Spleen (tissue), 11 donors: ENCODE measurements around the gene TOX3. TPM values are rescaled to one million over a fixed set of nuclear protein-coding genes. Genes with fewer than 3 reads are reported as not detected.

ENCODE experiments used
- DNase-seq: peaks from one replicate; pipeline ENCODE4 v3.0.0-alpha.2; 2020
- H3K27ac ChIP-seq, 8 donors: fragments of 200-600 bp; sonication (generic) in 7 of 8; 1 replicate in 4 of 8; 2 replicates in 4 of 8; pipeline versions ENCODE4 v1.5.0 to v1.8.0; 2016 to 2021; ENCODE audit warnings: inconsistent platforms in 4 of 8, mild to moderate bottlenecking in 4 of 8, moderate library complexity in 1 of 8
- H3K27me3 ChIP-seq, 7 donors: fragments of 200-600 bp; sonication (generic) in 6 of 7; replicated peaks in 1 of 7; 1 replicate in 4 of 7; 2 replicates in 3 of 7; pipeline versions ENCODE4 v1.5.0 to v1.8.0; 2016 to 2021; ENCODE audit warnings: inconsistent platforms in 3 of 7, mild to moderate bottlenecking in 1 of 7
- H3K36me3 ChIP-seq, 6 donors: fragments of 200-600 bp; sonication (generic) in 5 of 6; 1 replicate in 4 of 6; 2 replicates in 2 of 6; pipeline versions ENCODE4 v1.5.0 to v1.8.0; 2016 to 2021; ENCODE audit warnings: inconsistent platforms in 2 of 6
- H3K4me1 ChIP-seq, 6 donors: fragments of 200-600 bp; sonication (generic) in 5 of 6; 1 replicate in 3 of 6; 2 replicates in 3 of 6; pipeline versions ENCODE4 v1.5.0 to v1.8.0; 2016 to 2021; ENCODE audit warnings: inconsistent platforms in 3 of 6
- H3K4me3 ChIP-seq, 8 donors: fragments of 200-600 bp; sonication (generic) in 7 of 8; 1 replicate in 4 of 8; 2 replicates in 4 of 8; pipeline versions ENCODE4 v1.5.0 to v1.8.0; 2016 to 2021; ENCODE audit warnings: inconsistent platforms in 4 of 8, mild to moderate bottlenecking in 4 of 8, moderate library complexity in 2 of 8
- H3K9me3 ChIP-seq, 8 donors: fragments of 200-600 bp; sonication (generic) in 7 of 8; 1 replicate in 4 of 8; 2 replicates in 4 of 8; pipeline versions ENCODE4 v1.5.0 to v1.8.0; 2016 to 2021; ENCODE audit warnings: inconsistent platforms in 4 of 8
- POLR2A ChIP-seq, 3 donors: fragments of 450-650 bp; IDR thresholded peaks; one replicate each; pipeline ENCODE4 v1.5.1; 2017; ENCODE audit warnings: antibody characterized with exemption in 3 of 3, mild to moderate bottlenecking in 1 of 3
- POLR2AphosphoS5 ChIP-seq, 3 donors: sonication (generic); formaldehyde crosslinking; IDR thresholded peaks; one replicate each; pipeline ENCODE4 v1.5.1; 2017; ENCODE audit warnings: antibody characterized with exemption in 3 of 3
- WGBS, 5 donors: extraction: QIAGEN DNeasy Blood & Tissue Kit in 3 of 5; methylation state at CpG; one replicate each; pipeline versions ENCODE4 v1.1.5 to v1.1.7; 2013 to 2018; 5-methylcytosine and 5-hydroxymethylcytosine counted together
- intact Hi-C: fragments of 100-400 bp; cut with DNase I; formaldehyde crosslinking; loops from one replicate; pipeline ENCODE4 v1.15.0; 2023; ENCODE audit warnings: low total_unique reads
- polyA plus RNA-seq, 3 donors: library from polyadenylated mRNA; stranded (reverse); fragments of 200-250 nt; gene quantifications; one replicate each; pipeline ENCODE4 v1.2.1, GENCODE V29; 2013
- total RNA-seq, 7 donors: library from RNA; depleted of rRNA in 3 of 7; stranded (reverse); fragments of >200 nt in 3 of 7; fragmentation: NEBNext Ultra II Directional in 4 of 7; extraction: Animal tissue kit (Norgen Biotek cat#: 25700) in 4 of 7; gene quantifications; one replicate each; pipeline versions ENCODE4 v1.1.0 to v1.2.1, GENCODE V29; 2016 to 2021
- TF ChIP-seq, protein P1 (sequence below), 11 experiments: fragments of 200-600 bp in 7 of 11; fragments of 450-650 bp in 4 of 11; sonication (generic) in 4 of 11; IDR thresholded peaks in 8 of 11; conservative IDR thresholded peaks in 3 of 11; 1 replicate in 7 of 11; 2 replicates in 4 of 11; pipeline versions ENCODE4 v1.4.0 to v1.8.0; 2016 to 2021; ENCODE audit warnings: antibody characterized with exemption in 11 of 11, inconsistent platforms in 4 of 11, mild to moderate bottlenecking in 1 of 11
- donor health status: healthy with polysubstance abuse.
- donor health status: DM: no; HTN: no; CAD: no; lungs with moderate emphysema.
- donor health status: DM: no; HTN: no; CAD: no.
- donor health status: Bipolar disorder and iron deficiency.
- donor health status: healthy.
- donor health status: DM: no; HTN: no; CAD: no.
- donor health status: DM: yes; HTN: yes; CAD: no.

Gene TOX3
- total and polyA plus RNA-seq, 10 donors, result 0.03 to 0.11 TPM; not detected in 8

DNA sequence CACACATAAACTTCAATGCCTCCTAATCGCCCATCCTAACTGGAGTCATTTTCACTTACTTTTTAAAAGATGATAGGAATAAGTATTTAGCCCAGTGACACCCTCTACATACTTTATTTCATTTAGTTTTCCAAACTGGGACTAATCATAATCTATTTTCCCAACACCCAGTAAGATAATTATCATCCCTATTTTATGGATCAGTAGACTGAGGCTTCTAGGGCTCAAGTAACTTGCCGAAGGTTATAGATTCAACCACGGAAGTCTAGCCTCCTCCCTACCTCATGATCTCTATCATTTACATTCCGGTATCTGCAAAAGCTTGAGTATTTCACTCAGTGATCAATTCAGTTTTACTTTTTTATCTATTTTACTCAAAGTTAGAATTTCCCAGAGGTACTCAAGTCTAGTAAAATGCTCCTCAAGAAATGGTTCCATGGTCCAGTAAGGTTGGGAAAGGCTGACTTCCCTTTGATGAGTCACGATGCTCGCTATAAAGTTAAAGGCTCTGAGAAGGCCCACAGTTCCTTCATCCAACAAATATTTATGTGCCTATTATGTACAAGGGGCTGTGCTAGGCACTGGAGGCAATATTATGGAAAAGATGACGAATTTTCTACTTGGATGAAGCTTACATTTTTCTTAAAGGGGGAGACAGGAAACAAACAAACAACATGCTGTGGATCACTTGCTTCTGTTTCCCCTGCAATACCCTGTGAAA, 75.1 kb downstream of the TOX3 start:
- Histone ChIP-seq H3K4me1 (no peaks in the 10 kb centered on the region), H3K4me3 (no peak overlapping the region), H3K36me3 (no peaks in the 10 kb centered on the region), H3K27ac (no peak overlapping the region), H3K27me3 (no peaks in the 10 kb centered on the region), H3K9me3 (peaks cover 0 to 7% (median 0%) of the 10 kb centered on the region in 8 donors)
- DNase-seq, result no peak
- intact Hi-C loops, result no loop called here
- TF ChIP-seq POLR2A (IDR thresholded peaks at IDR 0.05) (no peak), POLR2AphosphoS5 (IDR thresholded peaks at IDR 0.05) (no peak)
- TF ChIP-seq, protein P1, sequence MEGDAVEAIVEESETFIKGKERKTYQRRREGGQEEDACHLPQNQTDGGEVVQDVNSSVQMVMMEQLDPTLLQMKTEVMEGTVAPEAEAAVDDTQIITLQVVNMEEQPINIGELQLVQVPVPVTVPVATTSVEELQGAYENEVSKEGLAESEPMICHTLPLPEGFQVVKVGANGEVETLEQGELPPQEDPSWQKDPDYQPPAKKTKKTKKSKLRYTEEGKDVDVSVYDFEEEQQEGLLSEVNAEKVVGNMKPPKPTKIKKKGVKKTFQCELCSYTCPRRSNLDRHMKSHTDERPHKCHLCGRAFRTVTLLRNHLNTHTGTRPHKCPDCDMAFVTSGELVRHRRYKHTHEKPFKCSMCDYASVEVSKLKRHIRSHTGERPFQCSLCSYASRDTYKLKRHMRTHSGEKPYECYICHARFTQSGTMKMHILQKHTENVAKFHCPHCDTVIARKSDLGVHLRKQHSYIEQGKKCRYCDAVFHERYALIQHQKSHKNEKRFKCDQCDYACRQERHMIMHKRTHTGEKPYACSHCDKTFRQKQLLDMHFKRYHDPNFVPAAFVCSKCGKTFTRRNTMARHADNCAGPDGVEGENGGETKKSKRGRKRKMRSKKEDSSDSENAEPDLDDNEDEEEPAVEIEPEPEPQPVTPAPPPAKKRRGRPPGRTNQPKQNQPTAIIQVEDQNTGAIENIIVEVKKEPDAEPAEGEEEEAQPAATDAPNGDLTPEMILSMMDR (IDR thresholded peaks at IDR 0.05 in 8 of 11, conservative IDR thresholded peaks at IDR 0.05 in 3 of 11), result no peak
- 71 to 85% (median 80%) methylated on average over 7 of the region's 7 CpGs for WGBS, 5 donors

DNA sequence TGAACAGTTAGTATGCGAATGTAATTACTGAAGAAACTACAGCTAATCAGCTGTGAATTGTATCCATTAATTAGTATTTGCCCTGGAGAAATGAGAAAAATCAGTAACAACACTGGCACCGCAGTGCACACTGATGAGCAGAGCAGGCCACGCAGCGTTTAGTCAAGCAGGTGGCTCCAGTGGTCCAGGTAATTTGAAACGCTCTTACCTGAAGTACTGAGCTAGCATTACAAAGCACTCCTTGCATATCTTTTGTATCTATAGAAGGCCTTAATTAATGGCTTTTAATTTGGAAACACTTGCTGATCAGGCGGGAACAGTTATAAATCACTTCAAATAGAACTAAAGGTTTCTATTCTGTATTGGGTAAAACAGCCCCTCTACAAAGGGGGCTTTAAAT, 76.4 kb downstream of the TOX3 start:
- no peak overlapping the region for H3K27ac ChIP-seq
- no peaks in the 10 kb centered on the region for H3K36me3 ChIP-seq
- no peak overlapping the region for H3K4me3 ChIP-seq
- WGBS, 5 donors, result 68 to 89% (median 82%) methylated on average over 6 of the region's 6 CpGs
- TF ChIP-seq POLR2A (IDR thresholded peaks at IDR 0.05) (no peak), POLR2AphosphoS5 (IDR thresholded peaks at IDR 0.05) (no peak)
- TF ChIP-seq, protein P1 (IDR thresholded peaks at IDR 0.05 in 8 of 11, conservative IDR thresholded peaks at IDR 0.05 in 3 of 11), result no peak
- intact Hi-C loops, result no loop called here
- peaks cover 0 to 7% (median 0%) of the 10 kb centered on the region in 8 donors for H3K9me3 ChIP-seq
- no peaks in the 10 kb centered on the region for H3K4me1 ChIP-seq
- no peak for DNase-seq
- no peaks in the 10 kb centered on the region for H3K27me3 ChIP-seq

DNA sequence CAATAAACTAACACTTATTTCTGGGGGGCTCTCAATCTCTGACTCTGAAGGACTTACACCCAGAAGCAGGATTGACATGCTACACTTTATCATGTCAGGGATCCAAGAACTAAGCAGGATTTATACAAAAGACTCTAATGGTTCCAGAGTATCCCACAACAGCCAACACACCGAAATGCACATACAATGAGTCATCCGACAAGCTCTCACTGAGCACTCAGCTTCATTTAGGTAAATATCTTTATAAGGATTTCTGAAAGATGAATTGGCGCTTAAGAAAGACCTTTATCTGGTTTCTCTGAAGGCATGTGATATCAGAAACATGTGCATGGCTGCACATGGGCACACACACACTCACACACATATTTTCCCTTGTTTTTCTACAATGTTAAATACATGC, 77.2 kb downstream of the TOX3 start:
- Histone ChIP-seq H3K27me3 (no peaks in the 10 kb centered on the region), H3K27ac (no peak overlapping the region), H3K4me3 (no peak overlapping the region), H3K36me3 (no peaks in the 10 kb centered on the region), H3K4me1 (no peaks in the 10 kb centered on the region), H3K9me3 (peaks cover 0 to 7% (median 0%) of the 10 kb centered on the region in 8 donors)
- WGBS, 5 donors, result 73 to 86% (median 78%) methylated on average over 3 of the region's 3 CpGs
- DNase-seq, result no peak
- no peak for TF ChIP-seq POLR2A (IDR thresholded peaks at IDR 0.05)
- no peak for TF ChIP-seq POLR2AphosphoS5 (IDR thresholded peaks at IDR 0.05)
- TF ChIP-seq, protein P1 (IDR thresholded peaks at IDR 0.05 in 8 of 11, conservative IDR thresholded peaks at IDR 0.05 in 3 of 11), result no peak
- intact Hi-C loops, result no loop called here

DNA sequence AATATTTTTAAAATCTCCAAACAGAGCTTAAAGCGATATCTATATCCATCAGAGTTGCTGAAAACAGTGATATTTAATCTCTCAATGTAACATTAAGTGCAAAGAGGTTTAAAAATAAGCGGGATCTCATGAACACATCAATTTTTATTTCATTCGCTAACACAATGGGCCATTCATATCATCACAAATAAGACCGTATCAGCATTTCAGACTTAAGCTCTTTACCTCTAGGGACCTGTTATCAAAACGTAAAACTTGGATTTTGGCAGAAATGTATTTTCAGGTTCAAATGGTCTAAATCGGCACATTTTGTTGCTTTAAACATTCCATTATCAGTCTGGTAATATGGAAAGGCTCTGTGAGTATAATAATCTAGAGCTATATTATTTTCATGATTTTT, 77.9 kb downstream of the TOX3 start:
- H3K4me1 ChIP-seq, result no peaks in the 10 kb centered on the region
- H3K27ac ChIP-seq, result no peak overlapping the region
- no peak for TF ChIP-seq POLR2AphosphoS5 (IDR thresholded peaks at IDR 0.05)
- TF ChIP-seq, protein P1 (IDR thresholded peaks at IDR 0.05 in 8 of 11, conservative IDR thresholded peaks at IDR 0.05 in 3 of 11), result no peak
- TF ChIP-seq POLR2A (IDR thresholded peaks at IDR 0.05), result no peak
- no peaks in the 10 kb centered on the region for H3K27me3 ChIP-seq
- peaks cover 0 to 7% (median 0%) of the 10 kb centered on the region in 8 donors for H3K9me3 ChIP-seq
- DNase-seq, result no peak
- WGBS, 5 donors, result 83 to 92% (median 90%) methylated on average over 6 of the region's 6 CpGs
- intact Hi-C loops, result no loop called here
- H3K4me3 ChIP-seq, result no peak overlapping the region
- H3K36me3 ChIP-seq, result no peaks in the 10 kb centered on the region
